Cardiac muscle cell (in vitro differentiated cells and primary cell): ENCODE measurements around the gene FUCA2. TPM values are rescaled to one million over a fixed set of nuclear protein-coding genes. Genes with fewer than 3 reads are reported as not detected.

Experiments
- DNase-seq, 2 donors: peaks; one replicate each; pipeline versions ENCODE4 v3.0.0 to v3.0.0-alpha.2; 2010 to 2017; ENCODE audit warnings: low read depth in 1 of 2, low spot score in 1 of 2
- H3K27ac ChIP-seq: fragments of 200-600 bp; sonication (generic); 2 replicates; pipeline ENCODE4 v1.5.1; 2016
- H3K27me3 ChIP-seq: fragments of 200-600 bp; sonication (generic); 2 replicates; pipeline ENCODE4 v1.6.0; 2016; ENCODE audit warnings: control low read depth
- H3K36me3 ChIP-seq: fragments of 200-600 bp; sonication (generic); 2 replicates; pipeline ENCODE4 v1.5.1; 2016; ENCODE audit warnings: control low read depth
- H3K4me1 ChIP-seq: fragments of 200-600 bp; sonication (generic); 2 replicates; pipeline ENCODE4 v1.8.1; 2017; ENCODE audit warnings: low read depth, mild to moderate bottlenecking, mixed run types
- H3K4me3 ChIP-seq: fragments of 200-600 bp; sonication (generic); 2 replicates; pipeline ENCODE4 v1.5.1; 2016; ENCODE audit warnings: mild to moderate bottlenecking
- H3K9me3 ChIP-seq: fragments of 200-600 bp; sonication (generic); 2 replicates; pipeline ENCODE4 v1.5.1; 2017; ENCODE audit warnings: low read depth, mild to moderate bottlenecking, control low read depth
- polyA plus RNA-seq: library from polyadenylated mRNA; unstranded; fragments of >200 nt; fragmentation: Nextera tagmentation; extraction: Ambion mirVana; gene quantifications from 2 replicates; pipeline ENCODE4 v1.2.1, GENCODE V29; 2016
- total RNA-seq: library from RNA; depleted of rRNA; stranded (reverse); fragments of >200 nt; gene quantifications from 2 replicates; pipeline ENCODE4 v1.2.3, GENCODE V29; 2016
- TF ChIP-seq, protein P1 (sequence below): IDR thresholded peaks from 2 replicates; pipeline ENCODE4 v1.5.1; 2012; ENCODE audit warnings: low read depth, mild to moderate bottlenecking, low read length

Gene FUCA2
- total and polyA plus RNA-seq, 2 experiments from 2014 or later, result 16.1 to 32.6 TPM

GRCh38 chr6:143527677-143528076 is 16.2 kb upstream of the FUCA2 start:
- Histone ChIP-seq H3K27me3 (peaks cover 6% of the 10 kb centered on the region), H3K36me3 (no peaks in the 10 kb centered on the region), H3K9me3 (no peaks in the 10 kb centered on the region), H3K4me3 (no peak overlapping the region), H3K4me1 (peaks cover 2% of the 10 kb centered on the region), H3K27ac (no peak overlapping the region)
- TF ChIP-seq, protein P1, sequence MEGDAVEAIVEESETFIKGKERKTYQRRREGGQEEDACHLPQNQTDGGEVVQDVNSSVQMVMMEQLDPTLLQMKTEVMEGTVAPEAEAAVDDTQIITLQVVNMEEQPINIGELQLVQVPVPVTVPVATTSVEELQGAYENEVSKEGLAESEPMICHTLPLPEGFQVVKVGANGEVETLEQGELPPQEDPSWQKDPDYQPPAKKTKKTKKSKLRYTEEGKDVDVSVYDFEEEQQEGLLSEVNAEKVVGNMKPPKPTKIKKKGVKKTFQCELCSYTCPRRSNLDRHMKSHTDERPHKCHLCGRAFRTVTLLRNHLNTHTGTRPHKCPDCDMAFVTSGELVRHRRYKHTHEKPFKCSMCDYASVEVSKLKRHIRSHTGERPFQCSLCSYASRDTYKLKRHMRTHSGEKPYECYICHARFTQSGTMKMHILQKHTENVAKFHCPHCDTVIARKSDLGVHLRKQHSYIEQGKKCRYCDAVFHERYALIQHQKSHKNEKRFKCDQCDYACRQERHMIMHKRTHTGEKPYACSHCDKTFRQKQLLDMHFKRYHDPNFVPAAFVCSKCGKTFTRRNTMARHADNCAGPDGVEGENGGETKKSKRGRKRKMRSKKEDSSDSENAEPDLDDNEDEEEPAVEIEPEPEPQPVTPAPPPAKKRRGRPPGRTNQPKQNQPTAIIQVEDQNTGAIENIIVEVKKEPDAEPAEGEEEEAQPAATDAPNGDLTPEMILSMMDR, result no peak
- no peak for DNase-seq

DNA sequence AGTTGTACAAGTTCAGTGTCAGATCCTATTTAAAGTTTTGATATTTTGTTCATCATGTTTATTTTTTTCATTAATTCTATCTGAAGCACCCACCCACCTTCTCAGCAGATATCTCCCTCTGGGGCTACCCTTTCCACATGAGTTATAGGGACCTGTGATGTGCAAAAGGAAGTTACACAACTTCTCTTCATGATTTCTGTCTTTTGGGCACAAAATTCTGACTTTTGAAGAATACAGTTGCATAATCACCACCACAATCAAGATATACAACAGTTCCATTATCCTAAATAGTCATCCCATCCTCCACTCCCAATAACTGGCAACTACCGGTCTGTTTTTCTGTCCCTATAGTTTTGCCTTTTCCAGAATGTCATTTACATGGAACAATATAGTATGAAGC is 13.8 kb upstream of the FUCA2 start:
- H3K27ac ChIP-seq, result no peak overlapping the region
- H3K36me3 ChIP-seq, result no peaks in the 10 kb centered on the region
- H3K4me3 ChIP-seq, result no peak overlapping the region
- no peaks in the 10 kb centered on the region for H3K27me3 ChIP-seq
- DNase-seq, result no peak
- TF ChIP-seq, protein P1, result no peak
- peaks cover 4% of the 10 kb centered on the region for H3K4me1 ChIP-seq
- H3K9me3 ChIP-seq, result no peaks in the 10 kb centered on the region

- H3K4me1 ChIP-seq, result peaks cover 10% of the 10 kb centered on the region
- DNase-seq, result no peak
- no peak overlapping the region for H3K27ac ChIP-seq
- no peaks in the 10 kb centered on the region for H3K9me3 ChIP-seq
- no peaks in the 10 kb centered on the region for H3K36me3 ChIP-seq
- TF ChIP-seq, protein P1, result no peak
- H3K4me3 ChIP-seq, result no peak overlapping the region
- no peaks in the 10 kb centered on the region for H3K27me3 ChIP-seq
These were observed 10.6 kb upstream of the FUCA2 start for GRCh38 chr6:143522039-143522600.

DNA sequence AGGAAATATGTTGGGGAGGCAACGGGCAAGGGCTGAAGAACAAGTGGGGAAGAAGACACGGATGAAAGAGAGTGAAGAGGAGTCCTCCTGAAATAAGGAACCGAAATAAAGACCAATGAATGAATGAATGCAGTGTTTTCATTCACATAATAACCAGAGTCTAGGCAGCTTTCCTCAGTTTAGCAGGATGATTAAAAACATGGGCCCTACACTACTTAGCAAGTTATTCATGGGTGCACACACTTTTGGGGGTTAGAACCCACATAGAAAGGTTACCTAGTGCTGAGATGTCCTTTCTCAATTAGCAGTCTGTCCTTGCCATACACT is 5.9 kb upstream of the FUCA2 start:
- H3K36me3 ChIP-seq, result no peaks in the 10 kb centered on the region
- no peaks in the 10 kb centered on the region for H3K9me3 ChIP-seq
- no peak for DNase-seq
- H3K27ac ChIP-seq, result no peak overlapping the region
- no peaks in the 10 kb centered on the region for H3K27me3 ChIP-seq
- H3K4me3 ChIP-seq, result no peak overlapping the region
- H3K4me1 ChIP-seq, result peaks cover 6% of the 10 kb centered on the region
- TF ChIP-seq, protein P1, result no peak

DNA sequence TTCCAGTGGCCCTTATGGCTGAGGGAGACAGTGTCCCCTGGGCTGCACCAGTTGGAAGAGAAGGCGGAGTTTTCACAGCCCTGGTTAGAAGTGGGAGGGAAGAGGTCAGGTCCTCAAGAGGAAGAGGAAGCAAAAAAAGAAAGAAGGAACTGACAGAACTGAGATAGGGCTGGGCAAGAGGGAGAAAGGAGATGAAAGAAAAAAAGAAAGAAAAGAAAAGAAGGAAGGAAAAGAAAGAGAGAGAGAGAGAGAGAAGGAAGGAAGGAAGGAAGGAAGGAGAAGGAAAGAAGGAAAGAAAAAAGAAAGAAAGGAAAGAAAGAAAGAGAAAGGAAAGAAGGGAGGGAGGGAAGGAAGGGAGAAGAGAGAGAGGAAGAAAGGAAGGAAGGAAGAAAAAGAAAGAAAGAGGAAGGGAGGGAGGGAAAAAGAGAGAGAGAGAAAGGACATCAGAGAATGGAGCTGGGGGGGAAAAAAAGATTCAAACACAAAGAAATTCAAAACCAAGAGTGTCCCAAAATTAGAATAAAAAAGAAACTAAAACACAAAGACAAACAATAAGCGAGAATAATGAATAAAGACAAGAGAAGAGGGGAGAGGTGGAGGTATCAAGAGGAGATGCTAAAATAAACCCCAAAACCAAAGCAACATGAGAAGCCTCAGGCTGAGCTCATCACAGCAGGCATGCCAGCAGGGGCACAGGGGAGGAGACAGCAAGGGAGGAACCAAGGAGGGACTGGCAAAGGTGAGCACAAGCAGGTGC is 5.3 kb upstream of the FUCA2 start:
- no peaks in the 10 kb centered on the region for H3K9me3 ChIP-seq
- no peaks in the 10 kb centered on the region for H3K36me3 ChIP-seq
- H3K4me1 ChIP-seq, result peaks cover 7% of the 10 kb centered on the region
- no peak for DNase-seq
- H3K27me3 ChIP-seq, result no peaks in the 10 kb centered on the region
- TF ChIP-seq, protein P1, result no peak
- H3K4me3 ChIP-seq, result no peak overlapping the region
- no peak overlapping the region for H3K27ac ChIP-seq
